C4-2B (cell line): ENCODE measurements around the gene ARHGAP18.

Experiments used
- CTCF ChIP-seq: fragments of 450-650 bp; conservative IDR thresholded peaks from 2 replicates; pipeline ENCODE4 v1.5.1; 2017; ENCODE audit warnings: mild to moderate bottlenecking
- ZFX ChIP-seq: fragments of 450-650 bp; IDR thresholded peaks from 2 replicates; pipeline ENCODE4 v1.6.1; 2017

GRCh38 chr6:129707028-129707427 lies 2.9 kb downstream of the ARHGAP18 start:
- TF ChIP-seq CTCF (no peak), ZFX (no peak)
